Endodermal cell (in vitro differentiated cells): ENCODE results near the gene NSMCE1. TPM values are rescaled to one million over a fixed set of nuclear protein-coding genes. Genes with fewer than 3 reads are reported as not detected.

Experiments used
- DNase-seq: peaks from one replicate; pipeline ENCODE4 v3.0.0-alpha.2; 2017
- H3K27ac ChIP-seq: 2 replicates; pipeline ENCODE4 v1.5.1; 2013; ENCODE audit warnings: mild to moderate bottlenecking, low read depth, low read length, moderate library complexity
- H3K27me3 ChIP-seq: 2 replicates; pipeline ENCODE4 v1.6.1; 2013; ENCODE audit warnings: mild to moderate bottlenecking, low read length, moderate library complexity; ENCODE audit not compliant: insufficient read depth, control insufficient read depth, poor library complexity, severe bottlenecking
- H3K36me3 ChIP-seq: 2 replicates; pipeline ENCODE4 v1.7.0; 2013; ENCODE audit warnings: mild to moderate bottlenecking, low read length, moderate library complexity; ENCODE audit not compliant: control insufficient read depth, insufficient read depth
- H3K4me1 ChIP-seq: one replicate; pipeline ENCODE4 v1.7.0; 2013; ENCODE audit warnings: low read length; ENCODE audit not compliant: control insufficient read depth, insufficient read depth
- H3K4me3 ChIP-seq: 2 replicates; pipeline ENCODE4 v1.5.1; 2013; ENCODE audit warnings: mild to moderate bottlenecking, low read length, moderate library complexity
- H3K9ac ChIP-seq: 2 replicates; pipeline ENCODE4 v1.6.1; 2013; ENCODE audit warnings: mild to moderate bottlenecking, low read length, moderate library complexity; ENCODE audit not compliant: poor library complexity, severe bottlenecking; ENCODE audit errors: extremely low read depth
- H3K9me3 ChIP-seq: 2 replicates; pipeline ENCODE4 v1.6.1; 2013; ENCODE audit warnings: mild to moderate bottlenecking, low read length, moderate library complexity; ENCODE audit not compliant: control insufficient read depth
- H3K27ac Mint-ChIP-seq: 2 replicates; pipeline ENCODE4 v1.8.0; 2020; ENCODE audit warnings: mixed read lengths
- H3K27me3 Mint-ChIP-seq: 2 replicates; pipeline ENCODE4 v1.8.0; 2021; ENCODE audit warnings: mild to moderate bottlenecking, mixed read lengths; ENCODE audit not compliant: insufficient read depth
- H3K36me3 Mint-ChIP-seq: 2 replicates; pipeline ENCODE4 v1.8.0; 2020; ENCODE audit warnings: low read depth, mixed read lengths
- H3K4me1 Mint-ChIP-seq: 2 replicates; pipeline ENCODE4 v1.8.0; 2020; ENCODE audit warnings: mixed read lengths
- H3K4me3 Mint-ChIP-seq: 2 replicates; pipeline ENCODE4 v1.8.0; 2020; ENCODE audit warnings: mild to moderate bottlenecking, moderate library complexity, mixed read lengths
- H3K9me3 Mint-ChIP-seq: 2 replicates; pipeline ENCODE4 v1.8.0; 2020; ENCODE audit warnings: mild to moderate bottlenecking, mixed read lengths
- CTCF ChIP-seq: fragments of 200-600 bp; sonication (generic); conservative IDR thresholded peaks from 2 replicates; pipeline ENCODE4 v1.5.0; 2021; ENCODE audit warnings: antibody characterized with exemption, mild to moderate bottlenecking
- WGBS, 2 experiments: methylation state at CpG; one replicate each; pipeline versions ENCODE4 v1.1.5 to v1.1.7; 2013; ENCODE audit warnings: missing lambda C conversion rate in 2 of 2, mixed read lengths in 1 of 2; ENCODE audit not compliant: insufficient coverage in 1 of 2, insufficient read length in 1 of 2; 5-methylcytosine and 5-hydroxymethylcytosine counted together
- total RNA-seq, 2 donors: library from RNA; stranded (reverse); fragmentation: NEBNext Ultra II Directional in 1 of 2; extraction: Animal tissue kit (Norgen Biotek cat#: 25700) in 1 of 2; gene quantifications; 2 replicates in 1 of 2; 3 replicates in 1 of 2; pipeline ENCODE4 v1.2.1, GENCODE V29; 2021

The NSMCE1 gene
- total RNA-seq, 2 donors from 2014 or later = 22.3 to 22.4 TPM

- Mint-ChIP-seq H3K36me3 (peaks cover 21% of the 10 kb centered on the region), H3K4me1 (peaks cover 2% of the 10 kb centered on the region), H3K9me3 (no peaks in the 10 kb centered on the region), H3K27me3 (no peaks in the 10 kb centered on the region), H3K27ac (no peak overlapping the region), H3K4me3 (no peak overlapping the region)
- no peak for TF ChIP-seq CTCF
- Histone ChIP-seq H3K36me3 (peaks cover 4% of the 10 kb centered on the region), H3K4me1 (no peaks in the 10 kb centered on the region), H3K27me3 (no peaks in the 10 kb centered on the region), H3K4me3 (no peak overlapping the region), H3K9me3 (no peaks in the 10 kb centered on the region), H3K27ac (no peak overlapping the region), H3K9ac (no peak overlapping the region)
- DNase-seq = no peak
- 96% methylated on average over 8 of the region's 9 CpGs; no CpG with 5 or more reads in 1 of the 2 experiments for WGBS, 2 experiments
Measured at GRCh38 chr16:27218756-27219155, 49.8 kb downstream of the NSMCE1 start.

GRCh38 chr16:27217256-27217655, 51.3 kb downstream of the NSMCE1 start:
- H3K9me3 ChIP-seq = no peaks in the 10 kb centered on the region
- H3K4me1 Mint-ChIP-seq = peaks cover 2% of the 10 kb centered on the region
- H3K4me3 ChIP-seq = no peak overlapping the region
- no peaks in the 10 kb centered on the region for H3K27me3 ChIP-seq
- H3K9me3 Mint-ChIP-seq = no peaks in the 10 kb centered on the region
- no peaks in the 10 kb centered on the region for H3K4me1 ChIP-seq
- peak overlapping the region; percentile 52 for H3K27ac Mint-ChIP-seq
- H3K9ac ChIP-seq = no peak overlapping the region
- no peak overlapping the region for H3K27ac ChIP-seq
- peaks cover 5% of the 10 kb centered on the region for H3K36me3 ChIP-seq
- 80 to 90% methylated on average over 10 of the region's 10 CpGs for WGBS, 2 experiments
- no peaks in the 10 kb centered on the region for H3K27me3 Mint-ChIP-seq
- no peak overlapping the region for H3K4me3 Mint-ChIP-seq
- no peak for TF ChIP-seq CTCF
- peaks cover 21% of the 10 kb centered on the region for H3K36me3 Mint-ChIP-seq
- DNase-seq = peak; percentile 71

- H3K4me1 Mint-ChIP-seq = no peaks in the 10 kb centered on the region
- WGBS, 2 experiments = 92 to 100% methylated on average over 8 to 16 of the region's 16 CpGs
- no peak for TF ChIP-seq CTCF
- Histone ChIP-seq H3K9me3 (no peaks in the 10 kb centered on the region), H3K27me3 (no peaks in the 10 kb centered on the region), H3K9ac (no peak overlapping the region), H3K27ac (no peak overlapping the region), H3K4me3 (no peak overlapping the region), H3K4me1 (no peaks in the 10 kb centered on the region), H3K36me3 (peaks cover 8% of the 10 kb centered on the region)
- DNase-seq = no peak
- peaks cover 21% of the 10 kb centered on the region for H3K36me3 Mint-ChIP-seq
- no peak overlapping the region for H3K27ac Mint-ChIP-seq
- H3K27me3 Mint-ChIP-seq = no peaks in the 10 kb centered on the region
- H3K4me3 Mint-ChIP-seq = no peak overlapping the region
- H3K9me3 Mint-ChIP-seq = no peaks in the 10 kb centered on the region
Measured at GRCh38 chr16:27216297-27216885, 52.2 kb downstream of the NSMCE1 start.
